Activated B cell treated with CpG ODN at 0.5 μM for 24 hours (primary cell): ENCODE results near the gene PPP2R3A. TPM values are rescaled to one million over a fixed set of nuclear protein-coding genes. Genes with fewer than 3 reads are reported as not detected.

Experiments
- ATAC-seq: fragments of 200-7000 bp; cut with Tn5 transposase; one replicate; pipeline ENCODE4 v1.10.0; 2021; ENCODE audit warnings: low read depth, mild to moderate bottlenecking, moderate library complexity
- CTCF ChIA-PET: fragments of 350-600 bp; sonication (Branson Sonifier 250); formaldehyde crosslinking; loops from one replicate; lab custom pipeline; 2021; ENCODE audit warnings: antibody characterized with exemption; lab: Charles Lee
- POLR2A ChIA-PET: fragments of 350-600 bp; sonication (Branson Sonifier 250); formaldehyde crosslinking; loops from one replicate; lab custom pipeline; 2021; ENCODE audit warnings: antibody characterized with exemption; lab: Charles Lee
- DNase-seq: peaks from one replicate; pipeline ENCODE4 v3.0.0; 2022
- H3K27ac Mint-ChIP-seq: one replicate; pipeline ENCODE4 v1.8.0; 2020; ENCODE audit warnings: mixed read lengths
- H3K27me3 Mint-ChIP-seq: one replicate; pipeline ENCODE4 v1.8.0; 2021; ENCODE audit warnings: mixed read lengths
- H3K36me3 Mint-ChIP-seq: one replicate; pipeline ENCODE4 v1.8.0; 2021; ENCODE audit warnings: low read depth, mixed read lengths
- H3K4me1 Mint-ChIP-seq: one replicate; pipeline ENCODE4 v1.8.0; 2021; ENCODE audit warnings: mixed read lengths
- H3K4me3 Mint-ChIP-seq: one replicate; pipeline ENCODE4 v1.8.0; 2020; ENCODE audit warnings: mild to moderate bottlenecking, mixed read lengths
- H3K9me3 Mint-ChIP-seq: one replicate; pipeline ENCODE4 v1.8.0; 2020; ENCODE audit warnings: mixed read lengths
- CTCF ChIP-seq: fragments of 200-600 bp; IDR thresholded peaks from one replicate; pipeline ENCODE4 v1.8.0; 2022; ENCODE audit warnings: antibody characterized with exemption, mild to moderate bottlenecking
- intact Hi-C: fragments of 100-400 bp; cut with micrococcal nuclease; formaldehyde crosslinking; loops from one replicate; pipeline ENCODE4 v1.15.1; 2024
- total RNA-seq: library from RNA; stranded (reverse); gene quantifications from 2 replicates; pipeline ENCODE4 v1.2.3, GENCODE V29; 2022

The PPP2R3A gene
- total RNA-seq, 1 donor from 2014 or later, result 0.11 TPM

- Mint-ChIP-seq H3K27ac (no peak overlapping the region), H3K4me1 (no peaks in the 10 kb centered on the region), H3K4me3 (no peak overlapping the region), H3K9me3 (no peaks in the 10 kb centered on the region), H3K27me3 (peaks cover 8% of the 10 kb centered on the region), H3K36me3 (no peaks in the 10 kb centered on the region)
- no peak for TF ChIP-seq CTCF
- CTCF ChIA-PET, result no interaction called here
- DNase-seq, result no peak
- ATAC-seq, result no peak
- POLR2A ChIA-PET, result no interaction called here
- intact Hi-C loops, result no loop called here
These were observed 32.2 kb downstream of the PPP2R3A start for GRCh38 chr3:135997554-135998320.

GRCh38 chr3:136008221-136008620 lies 42.7 kb downstream of the PPP2R3A start:
- H3K27me3 Mint-ChIP-seq, result peaks cover 7% of the 10 kb centered on the region
- CTCF ChIA-PET, result no interaction called here
- no peak overlapping the region for H3K4me3 Mint-ChIP-seq
- no peak for TF ChIP-seq CTCF
- no peaks in the 10 kb centered on the region for H3K36me3 Mint-ChIP-seq
- H3K9me3 Mint-ChIP-seq, result peaks cover 7% of the 10 kb centered on the region
- intact Hi-C loops, result no loop called here
- H3K4me1 Mint-ChIP-seq, result no peaks in the 10 kb centered on the region
- H3K27ac Mint-ChIP-seq, result no peak overlapping the region
- POLR2A ChIA-PET, result no interaction called here
- no peak for DNase-seq
- ATAC-seq, result no peak

- ATAC-seq, result no peak
- no peak for TF ChIP-seq CTCF
- no peak overlapping the region for H3K27ac Mint-ChIP-seq
- DNase-seq, result no peak
- ChIA-PET CTCF (no interaction called here), POLR2A (no interaction called here)
- peaks cover 2% of the 10 kb centered on the region for H3K9me3 Mint-ChIP-seq
- intact Hi-C loops, result no loop called here
- no peaks in the 10 kb centered on the region for H3K36me3 Mint-ChIP-seq
- H3K27me3 Mint-ChIP-seq, result peaks cover 7% of the 10 kb centered on the region
- H3K4me1 Mint-ChIP-seq, result no peaks in the 10 kb centered on the region
- no peak overlapping the region for H3K4me3 Mint-ChIP-seq
These were observed 43.4 kb downstream of the PPP2R3A start for GRCh38 chr3:136008732-136009470.

GRCh38 chr3:136018876-136019275 lies 53.3 kb downstream of the PPP2R3A start:
- Mint-ChIP-seq H3K36me3 (no peaks in the 10 kb centered on the region), H3K4me3 (no peak overlapping the region), H3K9me3 (no peaks in the 10 kb centered on the region), H3K4me1 (no peaks in the 10 kb centered on the region), H3K27me3 (peaks cover 21% of the 10 kb centered on the region), H3K27ac (no peak overlapping the region)
- intact Hi-C loops, result no loop called here
- ChIA-PET CTCF (no interaction called here), POLR2A (no interaction called here)
- no peak for TF ChIP-seq CTCF
- DNase-seq (no peak), ATAC-seq (no peak)

- ChIA-PET POLR2A (no interaction called here), CTCF (no interaction called here)
- intact Hi-C loops, result no loop called here
- Mint-ChIP-seq H3K4me1 (no peaks in the 10 kb centered on the region), H3K27me3 (peaks cover 20% of the 10 kb centered on the region), H3K36me3 (no peaks in the 10 kb centered on the region), H3K27ac (no peak overlapping the region), H3K4me3 (no peak overlapping the region), H3K9me3 (no peaks in the 10 kb centered on the region)
- TF ChIP-seq CTCF, result no peak
- DNase-seq (no peak), ATAC-seq (no peak)
These were observed 56.3 kb downstream of the PPP2R3A start for GRCh38 chr3:136021803-136022202.
